SH-SY5Y (cell line): ENCODE measurements around the gene NABP1.

Experiments
- GATA2 ChIP-seq: IDR thresholded peaks from 2 replicates; pipeline ENCODE4 v1.6.1; 2011; ENCODE audit warnings: mild to moderate bottlenecking, low read depth, low read length
- GATA3 ChIP-seq: IDR thresholded peaks from 2 replicates; pipeline ENCODE4 v1.6.1; 2011; ENCODE audit warnings: low read depth, mild to moderate bottlenecking, low read length, moderate library complexity

DNA sequence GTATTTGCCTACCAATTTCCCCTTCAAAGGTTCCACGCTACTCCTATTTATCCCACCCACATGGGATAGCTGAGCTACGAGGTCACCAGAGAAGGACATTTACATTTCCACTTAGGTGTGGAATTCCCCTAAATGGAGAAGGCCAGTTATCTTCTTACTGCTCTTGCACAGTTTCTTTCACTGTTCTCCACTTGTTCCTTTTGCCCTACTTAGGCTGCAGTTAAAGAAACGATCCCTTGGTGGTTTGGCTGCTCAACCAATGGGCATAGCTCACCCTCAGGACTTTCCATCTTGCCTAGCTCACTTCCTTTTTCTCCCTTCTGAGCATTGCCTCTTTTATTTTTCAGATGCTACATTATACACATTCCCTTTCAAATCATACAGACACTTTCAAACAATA, 11.2 kb upstream of the NABP1 start:
- TF ChIP-seq GATA2 (no peak), GATA3 (no peak)
